NOMO-1 treated with DMSO at 0.1 percent for 48 hours (cell line): Measurements from ENCODE around the gene CSK.
A peak's percentile ranks its signal among the peaks of the same experiment; 100 is the strongest.
"Not testable (repeated sequence)": the region's sequence is repeated elsewhere in the genome, so short reads cannot be mapped to it uniquely, and the experiment has no call there.

Source experiments
- DNase-seq: peaks from one replicate; lab custom pipeline; 2025; ENCODE audit not compliant: unreplicated experiment; lab: John Stamatoyannopoulos, UW

Gene CSK

DNA sequence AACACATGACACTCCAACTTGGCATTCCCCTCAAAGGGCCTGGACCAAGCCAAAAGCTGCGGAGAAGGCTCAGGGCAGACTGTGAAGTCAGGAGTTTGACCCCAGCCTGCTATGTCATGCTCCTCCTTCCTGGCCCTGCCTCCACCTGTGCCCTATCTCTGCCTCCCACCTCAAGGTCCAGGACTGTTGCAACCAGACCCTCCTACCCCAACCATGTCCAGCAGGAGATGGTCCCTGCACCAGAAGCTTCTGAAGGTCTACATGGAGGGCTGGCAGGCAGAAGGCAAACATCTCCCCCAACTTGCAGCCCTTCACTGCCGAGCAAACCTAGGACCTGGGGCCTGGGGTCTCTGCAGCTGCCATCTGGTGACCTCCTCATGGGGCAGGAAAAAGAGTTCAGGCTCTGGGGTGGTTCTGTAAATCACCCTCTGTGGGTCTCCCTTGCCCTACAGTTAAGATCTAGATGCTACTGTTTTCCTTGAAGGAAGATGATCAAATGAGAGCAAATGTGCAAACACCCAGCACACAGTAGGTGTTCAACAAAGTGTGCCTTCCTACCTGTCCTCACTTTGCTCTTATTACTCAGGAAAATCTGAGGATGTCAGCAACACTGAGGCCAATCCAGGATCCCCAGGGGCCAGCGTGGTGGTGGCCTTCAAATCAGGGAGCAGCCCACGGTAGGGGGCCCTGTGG lies 11.5 kb upstream of the CSK start:
- DNase-seq = no peak

DNA sequence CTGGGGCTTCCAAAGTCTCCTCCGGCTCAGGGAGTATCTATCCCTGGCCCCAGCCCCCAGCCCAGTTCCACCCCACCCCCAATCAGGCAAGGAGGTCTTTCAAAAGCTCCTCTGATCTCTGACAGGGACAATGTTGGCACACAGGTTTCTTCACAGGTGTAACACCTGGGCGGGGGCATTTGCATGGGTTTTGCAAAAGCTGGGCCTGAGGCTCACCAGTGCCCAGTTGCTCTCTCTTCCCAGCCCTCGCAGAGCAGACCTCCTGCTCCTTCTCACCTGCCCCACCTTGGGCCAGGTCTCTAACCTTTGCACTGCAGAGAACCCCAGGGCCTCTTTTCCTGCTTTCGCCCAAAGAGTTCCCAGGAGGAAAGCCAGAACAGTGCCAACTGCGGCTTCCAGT lies 8.6 kb upstream of the CSK start:
- no peak for DNase-seq

DNA sequence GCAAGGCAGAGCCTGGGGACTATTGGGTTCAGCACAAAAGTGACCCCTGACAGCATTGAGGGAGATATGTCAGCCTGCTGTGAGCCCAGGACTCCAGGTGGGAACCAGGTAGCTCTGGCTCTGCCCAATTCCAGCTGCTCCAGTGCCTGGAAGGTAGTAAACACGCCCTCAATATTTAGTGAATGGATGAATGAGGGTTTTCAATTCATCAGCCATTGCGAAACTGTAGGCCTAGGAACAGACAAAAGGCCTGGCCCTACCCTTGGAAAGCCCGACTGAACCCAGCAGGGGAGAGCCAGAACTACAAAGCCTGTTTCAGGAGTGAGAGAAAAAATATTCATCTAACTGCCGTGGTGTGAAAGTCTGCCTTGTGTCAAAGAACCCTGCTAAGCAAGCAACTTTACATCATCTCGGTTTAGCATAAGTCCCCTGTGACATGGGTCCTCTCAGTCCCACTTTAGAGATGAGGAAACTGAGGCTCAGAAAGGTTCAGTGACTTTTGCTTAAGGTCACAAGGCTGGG lies 8.1 kb upstream of the CSK start:
- peak; percentile 15 for DNase-seq

DNA sequence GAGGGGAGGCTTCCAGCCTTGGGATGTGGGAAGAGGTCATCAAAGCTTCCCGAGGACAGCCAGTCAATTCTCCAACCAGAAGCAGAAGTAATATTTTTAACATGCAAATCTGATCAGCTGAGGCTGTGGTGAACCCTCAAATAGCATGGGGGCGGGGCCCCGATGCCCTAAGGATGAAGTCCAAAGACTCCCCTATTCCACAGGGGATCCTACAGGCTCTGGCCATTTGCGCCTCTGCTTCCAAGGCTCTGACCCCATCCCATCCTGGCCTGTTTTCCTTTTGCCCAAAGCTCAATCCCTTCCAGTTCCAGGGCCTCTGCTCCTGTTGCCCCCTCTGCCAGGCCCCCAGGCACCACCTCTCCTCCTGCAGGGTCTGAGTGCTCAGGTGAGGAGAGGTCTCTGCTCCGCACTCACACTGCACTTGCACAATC lies 6.7 kb upstream of the CSK start:
- DNase-seq = peak; percentile 37

DNA sequence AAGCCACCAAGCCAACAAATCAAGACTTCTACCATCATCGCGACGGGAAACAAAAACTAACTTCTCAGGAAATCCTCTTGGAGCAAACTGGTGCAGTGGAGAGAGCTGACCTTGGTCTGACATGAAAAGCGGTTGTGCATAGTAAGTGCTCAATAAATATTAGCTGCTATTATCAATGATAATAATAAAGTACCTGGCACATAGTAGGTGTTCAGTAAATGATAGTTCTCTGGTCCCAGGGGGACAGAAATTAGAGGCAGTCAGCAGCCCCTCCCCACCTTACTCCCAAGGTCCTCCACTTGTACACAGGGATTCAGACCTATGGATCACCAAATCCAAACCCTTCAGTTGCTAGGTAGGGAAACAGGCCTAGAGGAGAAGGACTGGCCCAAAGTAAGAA lies 6.0 kb upstream of the CSK start:
- DNase-seq = no peak

DNA sequence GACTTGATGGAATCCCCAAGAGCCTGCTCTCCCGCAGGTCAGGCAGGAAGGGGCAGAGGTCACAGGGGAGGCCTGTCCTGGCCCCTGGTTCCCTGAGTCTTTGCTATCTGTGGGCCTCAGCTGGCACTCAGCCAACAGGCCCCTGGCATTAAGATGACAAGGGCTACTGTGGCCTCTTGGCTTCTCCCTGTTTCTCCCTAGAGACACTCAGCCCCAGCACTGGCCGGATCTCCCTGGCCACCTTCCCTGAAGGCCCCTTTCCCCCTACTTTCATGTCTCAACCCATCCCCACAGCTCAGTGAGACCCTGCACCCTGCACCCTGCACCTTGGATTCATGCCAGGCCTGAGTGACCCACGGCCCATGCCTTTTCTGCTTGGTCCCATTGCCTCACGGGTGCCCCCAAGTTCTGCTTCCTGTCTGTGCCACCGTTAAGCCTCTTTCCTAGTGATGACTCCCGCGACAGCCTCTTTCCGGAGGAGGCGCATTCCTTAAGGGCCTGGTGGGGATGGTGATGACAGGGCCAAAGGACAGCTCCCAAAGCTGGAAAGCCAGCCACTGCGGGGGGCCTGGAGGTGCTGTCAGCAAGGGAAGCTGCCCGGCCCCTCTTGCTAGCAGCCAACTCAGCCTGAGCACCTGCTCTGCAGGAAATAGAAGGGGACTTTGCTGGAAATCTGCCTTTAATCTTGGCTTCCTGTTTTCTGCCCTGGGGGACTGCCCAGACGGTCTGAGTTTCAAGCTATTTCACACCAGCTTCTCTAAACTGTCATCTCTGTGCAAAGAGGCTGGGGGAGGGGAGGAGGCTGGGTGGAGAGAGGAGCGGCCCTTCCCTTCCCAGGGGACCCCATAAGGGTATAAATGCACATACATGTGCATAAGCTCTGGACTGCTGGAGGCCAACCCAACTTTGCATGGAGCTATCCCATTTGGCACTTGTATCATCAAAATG lies 4.8 kb upstream of the CSK start:
- DNase-seq = peak; percentile 86

DNA sequence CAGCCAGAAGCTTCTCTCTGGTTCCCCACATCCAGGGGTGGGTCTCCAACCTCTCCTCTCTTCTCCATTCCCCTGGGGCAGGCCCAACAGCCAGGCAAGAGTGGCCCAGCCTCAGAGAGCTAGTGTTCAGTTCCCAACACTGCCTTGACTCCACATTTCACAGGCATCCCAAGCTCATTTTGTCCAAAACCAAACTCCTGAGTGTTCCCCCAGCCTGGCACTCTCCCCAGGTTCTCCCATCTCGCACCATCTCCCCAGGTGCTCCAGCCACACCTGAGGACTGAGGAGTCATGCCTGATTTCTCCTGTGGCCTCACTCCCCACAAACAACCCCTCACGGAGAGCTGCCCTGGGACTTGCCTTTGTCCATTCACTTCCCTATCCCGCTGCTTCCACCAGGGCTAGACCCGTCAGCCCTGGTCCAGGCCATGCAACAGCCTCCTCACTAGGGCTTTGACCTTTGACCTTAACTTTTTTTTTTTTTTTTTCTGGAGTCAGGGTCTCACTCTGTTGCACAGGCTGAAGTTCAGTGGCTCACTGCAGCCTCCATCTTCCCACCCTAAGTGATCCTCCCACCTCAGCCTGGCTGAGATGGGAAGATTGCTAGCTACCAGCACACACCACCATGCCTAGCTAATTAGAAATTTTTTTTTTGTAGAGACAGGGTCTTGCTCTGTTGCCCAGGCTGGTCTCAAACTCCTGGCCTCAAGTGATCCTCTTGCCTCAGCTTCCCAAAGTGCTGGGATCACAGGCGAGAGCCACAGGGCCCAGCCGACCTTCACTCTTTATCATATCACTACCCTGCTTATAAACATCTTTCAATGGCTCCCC lies 3.9 kb upstream of the CSK start:
- no peak for DNase-seq

DNA sequence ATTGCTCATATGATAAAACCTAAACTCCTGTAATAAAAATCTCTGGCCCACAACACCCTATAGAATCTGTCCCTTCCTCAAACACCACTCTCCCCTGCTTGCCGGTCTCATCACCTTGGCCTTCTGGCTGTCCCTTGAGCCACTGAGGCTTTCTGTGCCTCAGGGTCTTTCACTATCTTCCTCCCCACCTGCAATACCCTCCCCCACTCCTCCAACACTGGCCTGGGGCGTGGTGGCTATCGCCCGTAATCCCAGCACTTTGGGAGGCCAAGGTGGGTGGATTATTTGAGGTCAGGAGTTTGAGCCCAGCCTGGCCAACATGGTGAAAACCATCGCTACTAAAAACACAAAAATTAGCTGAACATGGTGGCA lies 3.3 kb upstream of the CSK start:
- no peak for DNase-seq

DNA sequence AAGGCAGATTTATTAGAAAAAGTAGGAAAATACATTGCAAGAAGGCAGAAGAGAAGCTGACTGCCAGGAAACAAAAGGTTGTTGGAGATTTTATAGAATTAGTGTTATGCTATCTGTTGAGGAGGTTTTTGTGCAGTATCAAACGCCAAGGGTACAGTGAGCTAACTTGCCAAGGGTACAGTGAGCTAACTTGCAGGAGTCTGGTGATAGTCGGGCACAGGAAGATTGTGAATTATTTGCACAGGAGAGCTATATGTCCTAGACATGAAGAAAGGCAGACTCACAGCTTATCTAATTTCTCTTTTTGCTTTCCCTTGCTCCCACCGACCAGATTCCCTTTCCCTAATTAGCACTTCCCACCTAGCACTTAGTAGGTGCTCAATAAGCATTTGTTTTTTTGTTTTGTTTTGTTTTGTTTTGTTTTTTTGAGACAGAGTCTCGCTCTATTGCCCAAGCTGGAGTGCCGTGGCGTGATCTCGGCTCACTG lies 2.7 kb upstream of the CSK start:
- DNase-seq = no peak

DNA sequence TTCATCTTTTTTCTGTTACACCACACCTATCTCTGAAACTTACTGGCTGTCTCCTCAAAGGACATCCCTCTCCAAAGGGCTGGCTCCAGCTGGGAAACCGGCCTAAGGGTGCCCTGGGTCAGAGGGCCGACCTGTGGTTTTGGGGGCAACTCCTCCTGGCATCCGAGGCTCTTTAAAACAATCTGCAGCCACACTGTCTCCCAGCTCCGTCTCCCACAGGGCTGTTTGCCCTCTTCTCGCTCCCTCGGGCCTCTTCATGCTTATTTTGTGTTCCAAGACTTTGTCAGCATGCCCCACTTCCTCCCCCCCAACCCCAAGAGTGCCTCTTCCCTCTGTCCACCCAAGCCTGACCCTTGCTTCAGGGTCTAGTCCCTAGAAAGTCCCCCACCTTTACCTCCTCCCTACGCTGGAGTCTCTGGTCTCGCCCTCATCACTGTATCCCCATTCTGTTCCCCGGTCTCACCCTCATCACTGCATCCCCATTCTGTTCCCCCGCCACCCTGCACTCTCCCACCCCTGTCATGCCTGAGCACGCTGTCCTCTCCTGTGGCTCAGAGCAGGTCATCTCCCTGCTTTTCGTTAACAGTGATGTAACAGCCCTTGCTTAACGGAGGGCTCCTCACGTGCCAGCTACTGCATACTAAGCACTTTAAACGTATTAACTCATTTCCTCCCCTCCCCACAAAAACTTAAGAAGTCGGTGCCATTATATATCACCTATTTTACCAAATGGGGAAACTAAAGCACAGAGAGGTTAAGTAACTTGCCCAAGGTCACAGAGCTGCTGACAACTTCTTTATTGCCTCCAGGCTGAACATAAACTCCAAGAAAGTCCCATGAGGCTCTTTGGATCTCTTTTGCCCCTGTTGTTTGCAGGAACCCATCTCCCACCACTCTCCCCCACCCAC lies 1.1 kb upstream of the CSK start:
- DNase-seq = peak; percentile 91

DNA sequence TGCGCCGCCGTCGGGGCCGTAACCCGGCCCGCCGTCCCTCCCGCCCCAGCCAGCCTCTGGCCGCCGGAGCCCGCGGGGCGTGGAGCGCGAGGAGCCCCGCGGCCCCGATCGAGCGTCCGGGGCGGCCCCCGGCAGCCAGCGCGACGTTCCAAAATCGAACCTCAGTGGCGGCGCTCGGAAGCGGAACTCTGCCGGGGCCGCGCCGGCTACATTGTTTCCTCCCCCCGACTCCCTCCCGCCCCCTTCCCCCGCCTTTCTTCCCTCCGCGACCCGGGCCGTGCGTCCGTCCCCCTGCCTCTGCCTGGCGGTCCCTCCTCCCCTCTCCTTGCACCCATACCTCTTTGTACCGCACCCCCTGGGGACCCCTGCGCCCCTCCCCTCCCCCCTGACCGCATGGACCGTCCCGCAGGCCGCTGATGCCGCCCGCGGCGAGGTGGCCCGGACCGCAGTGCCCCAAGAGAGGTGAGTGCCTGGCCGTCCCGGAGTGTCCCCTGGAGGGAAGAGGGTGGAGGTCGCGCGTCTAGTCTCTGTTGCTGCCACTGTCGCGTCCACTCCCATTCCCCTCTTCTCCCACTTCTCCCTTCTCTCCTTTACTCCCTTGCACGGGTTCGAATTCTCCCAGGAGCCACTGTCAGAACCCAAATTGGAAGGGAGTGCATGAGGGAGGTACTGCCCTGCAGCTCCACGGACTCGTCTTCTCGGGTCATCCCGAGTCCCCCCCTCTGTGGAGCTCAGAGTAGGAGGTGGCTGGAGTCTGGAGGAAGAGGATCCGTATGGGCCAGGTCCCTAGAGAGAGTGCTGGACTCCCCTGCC lies 585 bp downstream of the CSK start:
- peak; percentile 38 for DNase-seq

DNA sequence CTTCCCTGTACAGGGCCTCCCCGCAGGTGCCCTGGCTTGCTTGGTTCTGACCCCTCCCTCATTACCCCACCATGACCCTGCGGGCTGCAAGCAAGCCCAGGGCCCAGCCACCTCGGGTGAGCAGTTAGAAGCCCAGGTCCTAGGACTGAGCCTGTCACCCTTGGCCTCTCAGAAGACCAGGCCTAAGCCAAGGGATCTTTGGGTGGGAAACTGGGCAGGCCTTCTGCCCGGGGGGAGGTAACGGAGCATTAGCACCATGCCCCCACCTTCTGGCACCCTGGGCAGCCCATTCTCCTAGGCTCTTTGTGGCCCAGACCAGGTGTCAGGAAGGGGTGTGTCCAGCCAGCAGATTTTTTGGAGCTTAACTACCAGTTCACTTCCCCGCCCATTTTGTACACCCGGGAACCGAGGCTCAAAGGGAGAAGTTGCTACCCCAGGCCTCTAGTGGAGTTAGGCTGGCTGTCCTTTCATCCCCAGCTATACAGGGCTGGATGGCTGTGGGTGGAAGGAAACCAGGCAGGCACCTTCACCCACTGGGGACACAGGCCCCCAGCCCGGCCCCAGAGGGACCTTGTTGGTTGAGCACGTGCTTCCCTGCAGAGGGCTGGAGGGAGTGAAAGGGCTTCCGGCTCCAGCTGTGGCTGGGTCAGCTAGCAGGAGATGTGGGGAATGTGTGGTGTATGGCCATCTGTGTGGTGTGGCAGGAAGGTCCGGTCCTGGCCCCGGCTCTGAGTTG lies 1.4 kb downstream of the CSK start:
- peak; percentile 82 for DNase-seq

DNA sequence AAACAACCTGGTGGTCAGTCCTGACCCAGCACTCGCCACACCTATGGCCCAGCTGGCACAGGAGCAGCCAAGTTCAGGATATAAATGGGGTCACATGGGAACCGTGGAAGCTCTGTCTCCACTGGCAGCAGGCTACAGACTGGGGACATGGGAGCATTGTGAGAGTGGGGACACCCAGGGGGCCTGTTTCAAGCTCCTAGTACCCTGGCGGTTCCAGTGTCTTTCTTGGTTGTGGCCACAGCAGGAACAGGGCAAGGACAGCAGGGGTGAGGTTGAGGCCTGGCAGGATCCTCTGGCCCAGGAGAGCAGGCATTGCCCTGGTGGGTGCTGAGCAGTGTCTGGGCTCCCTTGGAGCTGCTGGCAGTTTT lies 1.9 kb downstream of the CSK start:
- DNase-seq = no peak

DNA sequence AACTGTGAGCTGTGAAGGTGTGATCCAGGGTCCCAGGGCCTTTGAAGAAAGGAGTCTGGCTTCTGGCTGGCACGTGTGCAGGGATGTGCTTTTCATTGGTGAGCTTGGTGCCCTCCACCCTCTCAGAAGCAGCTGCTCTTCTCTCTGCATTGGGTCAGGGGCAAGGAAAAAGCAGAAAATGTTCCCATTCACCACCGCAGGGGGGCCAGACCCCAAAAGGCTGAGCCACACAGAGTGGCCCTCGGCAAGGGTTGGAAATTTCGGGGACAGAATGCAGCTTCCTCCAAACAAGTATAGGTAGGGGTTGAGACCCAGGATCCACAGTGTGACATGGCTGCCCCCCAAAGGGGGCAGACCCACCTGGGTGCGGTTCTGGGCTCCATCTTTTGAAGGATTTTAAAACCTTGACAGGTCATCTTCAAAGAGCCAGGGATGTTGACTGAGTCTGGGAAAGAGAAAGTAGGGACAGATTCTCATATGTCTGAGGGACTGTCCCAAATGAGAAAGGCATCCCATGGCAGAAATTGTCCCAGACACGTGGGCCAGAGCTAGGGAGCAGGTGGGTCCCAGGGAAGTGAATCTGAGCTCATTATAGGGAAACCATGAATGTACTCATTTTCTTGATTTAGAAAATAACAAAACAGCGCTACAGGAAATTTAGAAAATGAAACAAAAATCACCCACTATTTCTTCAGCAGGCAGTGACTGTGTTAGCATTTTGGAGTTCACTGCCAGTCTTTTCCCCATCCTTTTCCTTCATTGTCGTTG lies 2.7 kb downstream of the CSK start:
- DNase-seq = no peak

DNA sequence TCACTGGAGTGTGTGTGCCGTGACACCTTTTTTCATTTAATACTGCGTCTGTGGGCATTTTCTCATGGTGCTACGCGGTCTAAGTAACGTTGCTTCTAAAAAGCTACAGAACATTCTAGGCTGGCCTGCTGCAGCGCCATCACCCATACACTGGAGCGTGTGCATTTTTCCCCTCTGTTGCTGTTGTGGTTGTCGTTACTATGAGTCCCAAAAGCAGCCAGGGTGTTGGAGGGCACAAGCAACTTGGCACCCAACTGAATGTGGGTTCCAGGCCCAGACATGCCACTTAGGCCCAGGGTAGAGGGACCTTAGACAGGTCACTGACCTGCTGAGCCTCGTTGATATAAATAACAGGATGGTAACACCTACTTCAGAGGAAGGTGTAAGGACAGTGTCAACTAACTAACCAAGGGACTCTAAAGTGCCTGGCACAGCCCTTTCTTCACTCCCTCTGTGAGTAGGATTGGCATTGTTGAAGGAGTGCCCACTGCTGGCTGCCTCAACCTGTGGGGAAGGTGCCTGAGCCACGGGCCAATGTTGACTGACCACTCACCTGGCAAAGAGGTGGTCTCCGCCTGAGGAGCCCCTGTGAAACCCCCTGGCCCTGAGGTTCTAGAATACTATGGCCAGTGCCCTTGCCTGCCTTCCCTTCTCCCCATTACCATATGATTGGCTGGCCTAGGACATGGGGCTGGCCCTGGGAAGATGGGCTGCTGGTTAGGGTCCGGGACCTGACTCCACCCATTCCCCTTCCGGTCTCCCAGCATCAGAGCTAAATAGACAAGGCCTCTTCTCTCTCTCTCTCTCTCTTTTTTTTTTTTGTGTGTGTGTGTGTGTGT lies 3.5 kb downstream of the CSK start:
- DNase-seq = no peak

DNA sequence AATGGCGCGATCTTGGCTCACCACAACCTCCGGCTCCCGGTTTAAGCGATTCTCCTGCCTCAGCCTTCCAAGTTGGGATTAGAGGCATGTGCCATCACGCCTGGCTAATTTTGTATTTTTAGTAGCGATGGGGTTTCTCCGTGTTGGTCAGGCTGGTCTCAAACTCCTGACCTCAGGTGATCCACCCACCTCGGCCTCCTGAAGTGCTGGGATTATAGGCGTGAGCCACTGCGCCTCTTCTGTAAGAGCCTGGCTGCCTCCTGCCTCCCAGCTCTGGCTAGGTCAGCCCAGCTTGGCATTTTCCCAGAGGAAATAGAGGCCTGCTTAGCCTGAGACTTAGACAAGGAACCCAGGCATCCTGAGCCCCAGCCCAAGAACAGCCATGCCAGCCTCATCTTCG lies 4.2 kb downstream of the CSK start:
- DNase-seq = not testable (repeated sequence)

DNA sequence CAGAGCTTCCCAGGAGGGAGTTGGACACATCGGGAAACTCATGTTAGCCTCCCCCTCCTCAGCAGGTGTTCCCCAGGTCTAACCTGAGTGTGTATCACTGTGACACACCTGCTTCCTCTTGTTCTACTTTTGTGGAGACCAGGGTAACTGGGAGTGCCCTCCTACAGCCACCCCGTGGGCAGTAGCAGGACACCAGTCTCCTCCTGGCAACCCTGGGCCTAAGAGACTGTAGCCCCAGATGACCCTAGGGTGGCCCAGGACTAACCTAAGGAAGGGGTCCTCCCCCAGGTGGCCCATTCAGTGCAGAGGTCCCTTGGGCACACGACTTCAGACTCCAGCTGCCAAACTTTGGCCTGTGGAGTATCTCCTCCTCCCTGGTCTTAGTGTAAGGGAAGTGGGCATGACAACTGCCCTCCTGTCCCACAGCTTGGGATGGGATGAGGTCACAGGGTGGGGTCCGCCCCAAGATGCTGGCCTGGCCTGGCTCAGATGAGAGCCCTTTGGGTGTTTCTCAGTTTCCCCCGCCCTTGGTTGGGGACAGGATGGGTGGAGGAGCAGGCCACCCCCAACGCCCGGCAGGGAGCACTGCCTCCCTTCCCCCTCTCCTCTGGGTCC lies 4.8 kb downstream of the CSK start:
- DNase-seq = no peak
